DOHH2 (cell line): ENCODE data around the gene KHNYN.

Experiments used
- H3F3A ChIP-seq: fragments of 200-600 bp; sonication (generic), shearing (Covaris generic); 2 replicates; pipeline ENCODE4 v1.6.0; 2016; ENCODE audit warnings: antibody characterized with exemption, mild to moderate bottlenecking; ENCODE audit not compliant: control insufficient read depth, insufficient read depth
- H3K27ac ChIP-seq: fragments of 200-600 bp; sonication (generic); 2 replicates; pipeline ENCODE4 v1.5.1; 2014; ENCODE audit warnings: low read depth, mild to moderate bottlenecking, low read length, moderate library complexity
- H3K27me3 ChIP-seq: fragments of 200-600 bp; sonication (generic); 2 replicates; pipeline ENCODE4 v1.6.1; 2014; ENCODE audit warnings: mild to moderate bottlenecking, low read length, mixed read lengths; ENCODE audit not compliant: control insufficient read depth
- H3K36me3 ChIP-seq: fragments of 200-600 bp; sonication (generic); 2 replicates; pipeline ENCODE4 v1.6.1; 2014; ENCODE audit warnings: mild to moderate bottlenecking, low read length, moderate library complexity, mixed read lengths; ENCODE audit not compliant: control insufficient read depth
- H3K4me1 ChIP-seq: fragments of 200-600 bp; sonication (generic); 2 replicates; pipeline ENCODE4 v1.6.1; 2014; ENCODE audit warnings: mild to moderate bottlenecking, low read length, mixed read lengths; ENCODE audit not compliant: control insufficient read depth
- H3K4me2 ChIP-seq: fragments of 200-600 bp; sonication (generic); 2 replicates; pipeline ENCODE4 v1.6.0; 2014; ENCODE audit warnings: mild to moderate bottlenecking, low read length, moderate library complexity
- H3K4me3 ChIP-seq: fragments of 200-600 bp; sonication (generic); 2 replicates; pipeline ENCODE4 v1.5.1; 2014; ENCODE audit warnings: mild to moderate bottlenecking, low read length, mixed read lengths
- H3K79me2 ChIP-seq: fragments of 200-600 bp; sonication (generic); 2 replicates; pipeline ENCODE4 v1.6.1; 2014; ENCODE audit warnings: mild to moderate bottlenecking, low read length, mixed read lengths; ENCODE audit not compliant: control insufficient read depth
- H3K9me2 ChIP-seq: fragments of 200-600 bp; sonication (generic); replicated peaks from 2 replicates; pipeline ENCODE4 v1.6.1; 2014; ENCODE audit warnings: mild to moderate bottlenecking, low read length, mixed read lengths; ENCODE audit not compliant: control insufficient read depth
- H3K9me3 ChIP-seq: fragments of 200-600 bp; sonication (generic); 2 replicates; pipeline ENCODE4 v1.6.1; 2014; ENCODE audit warnings: antibody characterized with exemption, low read length, mixed read lengths; ENCODE audit not compliant: control insufficient read depth, insufficient read depth
- H4K20me1 ChIP-seq: fragments of 200-600 bp; sonication (generic); 2 replicates; pipeline ENCODE4 v1.6.0; 2014; ENCODE audit warnings: low read depth, mild to moderate bottlenecking, antibody characterized with exemption, low read length, moderate library complexity; ENCODE audit not compliant: control insufficient read depth, insufficient read depth
- CTCF ChIP-seq: fragments of 200-600 bp; sonication (generic); IDR thresholded peaks from one replicate; pipeline ENCODE4 v1.5.1; 2014; ENCODE audit warnings: antibody characterized with exemption, mild to moderate bottlenecking, low read depth, low read length; ENCODE audit not compliant: poor library complexity, severe bottlenecking
- EZH2phosphoT487 ChIP-seq: fragments of 200-600 bp; sonication (generic); IDR thresholded peaks from 2 replicates; pipeline ENCODE4 v1.6.1; 2017; ENCODE audit warnings: borderline replicate concordance, mild to moderate bottlenecking, antibody characterized with exemption, low read length, moderate library complexity, mixed read lengths

KHNYN gene

GRCh38 chr14:24388474-24389179, 41.1 kb upstream of the KHNYN start:
- Histone ChIP-seq H3K79me2 (no peaks in the 10 kb centered on the region), H3K4me3 (no peak overlapping the region), H3K27ac (no peak overlapping the region), H3K36me3 (no peaks in the 10 kb centered on the region), H4K20me1 (no peaks in the 10 kb centered on the region), H3K4me2 (no peak overlapping the region), H3F3A (no peaks in the 10 kb centered on the region), H3K9me2 (no peaks in the 10 kb centered on the region), H3K9me3 (no peaks in the 10 kb centered on the region), H3K27me3 (peaks cover 26% of the 10 kb centered on the region), H3K4me1 (no peaks in the 10 kb centered on the region)
- TF ChIP-seq EZH2phosphoT487 (no peak), CTCF (no peak)

GRCh38 chr14:24389226-24389848, 40.4 kb upstream of the KHNYN start:
- H3K27me3 ChIP-seq = peaks cover 22% of the 10 kb centered on the region

GRCh38 chr14:24390701-24391468, 38.9 kb upstream of the KHNYN start:
- H3K36me3 ChIP-seq = no peaks in the 10 kb centered on the region
- H3K9me3 ChIP-seq = no peaks in the 10 kb centered on the region
- peaks cover 22% of the 10 kb centered on the region for H3K27me3 ChIP-seq
- no peaks in the 10 kb centered on the region for H3K9me2 ChIP-seq
- no peak overlapping the region for H3K4me2 ChIP-seq
- no peaks in the 10 kb centered on the region for H3F3A ChIP-seq
- no peak overlapping the region for H3K4me3 ChIP-seq
- no peak overlapping the region for H3K27ac ChIP-seq
- no peaks in the 10 kb centered on the region for H3K79me2 ChIP-seq
- no peaks in the 10 kb centered on the region for H3K4me1 ChIP-seq
- TF ChIP-seq CTCF (no peak), EZH2phosphoT487 (no peak)
- H4K20me1 ChIP-seq = no peaks in the 10 kb centered on the region

More at GRCh38 chr14:24389226-24389848, 40.4 kb upstream of the KHNYN start:
- no peak overlapping the region for H3K27ac ChIP-seq
- no peaks in the 10 kb centered on the region for H4K20me1 ChIP-seq
- H3K9me2 ChIP-seq = no peaks in the 10 kb centered on the region
- H3K4me1 ChIP-seq = no peaks in the 10 kb centered on the region
- no peaks in the 10 kb centered on the region for H3K9me3 ChIP-seq
- no peaks in the 10 kb centered on the region for H3K36me3 ChIP-seq
- no peaks in the 10 kb centered on the region for H3F3A ChIP-seq
- TF ChIP-seq CTCF = no peak
- H3K4me2 ChIP-seq = no peak overlapping the region
- H3K79me2 ChIP-seq = no peaks in the 10 kb centered on the region
- no peak overlapping the region for H3K4me3 ChIP-seq
